Measurements from ENCODE around the gene RAB43. TPM values are rescaled to one million over a fixed set of nuclear protein-coding genes. Genes with fewer than 3 reads are reported as not detected.

Gene RAB43
- total RNA-seq, 2 donors from 2014 or later = 34.5 to 38.1 TPM

DNA sequence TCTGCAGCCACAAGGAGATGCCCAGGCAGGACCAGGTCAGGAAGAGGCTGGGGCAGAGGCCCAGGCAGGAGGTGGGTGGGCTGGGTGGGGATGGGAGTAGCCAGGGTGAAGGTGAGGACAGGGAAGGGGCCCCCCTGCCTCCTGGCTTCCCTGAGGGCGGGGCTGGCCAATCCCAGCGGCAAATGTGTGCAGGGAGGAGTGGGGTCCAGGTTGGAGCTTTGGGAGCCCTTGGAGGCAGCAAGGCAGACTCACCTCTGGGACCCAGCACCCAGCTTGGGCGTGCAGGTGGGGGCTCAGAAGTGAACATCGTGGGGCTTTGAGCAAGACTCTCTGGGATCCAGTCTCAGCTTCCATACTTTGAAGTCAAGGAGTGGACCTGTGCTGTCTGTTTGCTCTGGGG is 35.8 kb downstream of the RAB43 start:
- Mint-ChIP-seq H3K9me3 (no peaks in the 10 kb centered on the region), H3K36me3 (ENCODE audit: low read depth) (no peaks in the 10 kb centered on the region), H3K4me3 (no peak overlapping the region), H3K27me3 (ENCODE audit: insufficient read depth) (peaks cover 5% of the 10 kb centered on the region), H3K4me1 (no peaks in the 10 kb centered on the region), H3K27ac (no peak overlapping the region)
- Histone ChIP-seq H3K9ac (ENCODE audit: extremely low read depth, low read length, poor library complexity, severe bottlenecking) (no peak overlapping the region), H3K36me3 (ENCODE audit: control insufficient read depth, insufficient read depth, low read length) (no peaks in the 10 kb centered on the region), H3K4me1 (ENCODE audit: control insufficient read depth, insufficient read depth, low read length) (no peaks in the 10 kb centered on the region), H3K27ac (ENCODE audit: low read depth, low read length) (no peak overlapping the region), H3K9me3 (ENCODE audit: control insufficient read depth, low read length) (no peaks in the 10 kb centered on the region), H3K4me3 (ENCODE audit: low read length) (no peak overlapping the region), H3K27me3 (ENCODE audit: control insufficient read depth, insufficient read depth, low read length, poor library complexity, severe bottlenecking) (no peaks in the 10 kb centered on the region)
- WGBS, 2 experiments (ENCODE audit: insufficient coverage in 1 of 2, insufficient read length in 1 of 2) = 96% methylated on average over 2 to 4 of the region's 4 CpGs
- DNase-seq = no peak
- TF ChIP-seq, protein P1, sequence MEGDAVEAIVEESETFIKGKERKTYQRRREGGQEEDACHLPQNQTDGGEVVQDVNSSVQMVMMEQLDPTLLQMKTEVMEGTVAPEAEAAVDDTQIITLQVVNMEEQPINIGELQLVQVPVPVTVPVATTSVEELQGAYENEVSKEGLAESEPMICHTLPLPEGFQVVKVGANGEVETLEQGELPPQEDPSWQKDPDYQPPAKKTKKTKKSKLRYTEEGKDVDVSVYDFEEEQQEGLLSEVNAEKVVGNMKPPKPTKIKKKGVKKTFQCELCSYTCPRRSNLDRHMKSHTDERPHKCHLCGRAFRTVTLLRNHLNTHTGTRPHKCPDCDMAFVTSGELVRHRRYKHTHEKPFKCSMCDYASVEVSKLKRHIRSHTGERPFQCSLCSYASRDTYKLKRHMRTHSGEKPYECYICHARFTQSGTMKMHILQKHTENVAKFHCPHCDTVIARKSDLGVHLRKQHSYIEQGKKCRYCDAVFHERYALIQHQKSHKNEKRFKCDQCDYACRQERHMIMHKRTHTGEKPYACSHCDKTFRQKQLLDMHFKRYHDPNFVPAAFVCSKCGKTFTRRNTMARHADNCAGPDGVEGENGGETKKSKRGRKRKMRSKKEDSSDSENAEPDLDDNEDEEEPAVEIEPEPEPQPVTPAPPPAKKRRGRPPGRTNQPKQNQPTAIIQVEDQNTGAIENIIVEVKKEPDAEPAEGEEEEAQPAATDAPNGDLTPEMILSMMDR (conservative IDR thresholded peaks at IDR 0.05) = no peak

DNA sequence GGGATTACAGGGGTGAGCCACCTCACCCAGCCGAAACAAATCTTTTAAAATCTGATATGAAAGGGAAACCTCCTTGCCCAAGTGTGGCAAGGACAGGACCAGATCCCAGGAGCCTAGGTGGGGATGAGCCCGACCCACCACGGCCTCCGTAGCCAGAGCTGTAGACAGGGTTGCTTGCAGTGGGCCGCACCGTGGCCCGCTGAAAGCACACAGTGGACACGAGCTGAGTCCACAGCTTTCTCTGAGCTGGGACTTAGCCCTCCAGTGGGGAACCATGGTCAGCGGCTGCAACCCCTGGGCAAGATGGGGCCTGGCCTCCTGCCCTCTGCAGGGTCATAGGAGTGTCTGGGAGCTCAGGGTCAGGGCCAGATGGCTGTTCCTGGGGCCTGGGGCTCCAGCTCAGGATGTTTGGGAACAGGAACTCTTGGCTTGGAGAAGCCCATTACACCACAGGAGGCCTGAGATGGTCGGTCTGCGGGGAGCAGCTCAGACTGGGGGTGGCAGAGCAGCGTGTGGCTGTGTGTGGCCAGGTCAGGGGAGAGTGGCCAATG is 36.4 kb downstream of the RAB43 start:
- H3K4me1 ChIP-seq (ENCODE audit: control insufficient read depth, insufficient read depth, low read length) = no peaks in the 10 kb centered on the region
- no peaks in the 10 kb centered on the region for H3K9me3 ChIP-seq (ENCODE audit: control insufficient read depth, low read length)
- H3K4me1 Mint-ChIP-seq = no peaks in the 10 kb centered on the region
- H3K9me3 Mint-ChIP-seq = no peaks in the 10 kb centered on the region
- H3K36me3 Mint-ChIP-seq (ENCODE audit: low read depth) = no peaks in the 10 kb centered on the region
- 94 to 95% methylated on average over 12 of the region's 12 CpGs for WGBS, 2 experiments (ENCODE audit: insufficient coverage in 1 of 2, insufficient read length in 1 of 2)
- peaks cover 5% of the 10 kb centered on the region for H3K27me3 Mint-ChIP-seq (ENCODE audit: insufficient read depth)
- no peak for DNase-seq
- H3K27me3 ChIP-seq (ENCODE audit: control insufficient read depth, insufficient read depth, low read length, poor library complexity, severe bottlenecking) = no peaks in the 10 kb centered on the region
- no peak overlapping the region for H3K4me3 Mint-ChIP-seq
- H3K4me3 ChIP-seq (ENCODE audit: low read length) = no peak overlapping the region
- TF ChIP-seq, protein P1 (conservative IDR thresholded peaks at IDR 0.05) = no peak
- no peak overlapping the region for H3K9ac ChIP-seq (ENCODE audit: extremely low read depth, low read length, poor library complexity, severe bottlenecking)
- no peak overlapping the region for H3K27ac ChIP-seq (ENCODE audit: low read depth, low read length)
- no peaks in the 10 kb centered on the region for H3K36me3 ChIP-seq (ENCODE audit: control insufficient read depth, insufficient read depth, low read length)
- H3K27ac Mint-ChIP-seq = no peak overlapping the region

DNA sequence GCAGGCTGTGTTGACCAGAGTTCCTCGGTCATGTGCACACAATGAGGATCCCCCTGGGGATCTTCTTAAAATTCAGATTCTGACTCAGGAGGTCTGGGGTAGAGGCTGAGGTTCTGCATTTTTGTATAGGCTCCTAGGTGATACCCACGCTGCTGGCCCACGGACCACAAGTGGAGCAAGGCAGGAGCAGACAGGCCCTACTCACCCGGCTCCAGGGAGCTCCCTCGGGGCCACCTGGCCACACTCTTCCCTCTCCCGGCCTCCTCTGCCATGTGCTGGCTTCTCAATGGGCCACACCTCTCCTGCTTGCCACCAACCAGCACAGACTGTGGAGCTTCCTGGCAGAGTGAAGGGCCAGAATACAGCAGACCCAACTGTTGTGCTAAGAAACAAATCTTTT is 37.1 kb downstream of the RAB43 start:
- Histone ChIP-seq H3K4me3 (ENCODE audit: low read length) (no peak overlapping the region), H3K27me3 (ENCODE audit: control insufficient read depth, insufficient read depth, low read length, poor library complexity, severe bottlenecking) (no peaks in the 10 kb centered on the region), H3K36me3 (ENCODE audit: control insufficient read depth, insufficient read depth, low read length) (no peaks in the 10 kb centered on the region), H3K4me1 (ENCODE audit: control insufficient read depth, insufficient read depth, low read length) (no peaks in the 10 kb centered on the region), H3K9me3 (ENCODE audit: control insufficient read depth, low read length) (no peaks in the 10 kb centered on the region), H3K9ac (ENCODE audit: extremely low read depth, low read length, poor library complexity, severe bottlenecking) (no peak overlapping the region), H3K27ac (ENCODE audit: low read depth, low read length) (no peak overlapping the region)
- Mint-ChIP-seq H3K9me3 (no peaks in the 10 kb centered on the region), H3K4me3 (no peak overlapping the region), H3K27ac (no peak overlapping the region), H3K36me3 (ENCODE audit: low read depth) (no peaks in the 10 kb centered on the region), H3K27me3 (ENCODE audit: insufficient read depth) (peaks cover 5% of the 10 kb centered on the region), H3K4me1 (no peaks in the 10 kb centered on the region)
- WGBS, 2 experiments (ENCODE audit: insufficient coverage in 1 of 2, insufficient read length in 1 of 2) = 92 to 95% methylated on average over 2 to 6 of the region's 6 CpGs
- DNase-seq = no peak
- TF ChIP-seq, protein P1 (conservative IDR thresholded peaks at IDR 0.05) = no peak
